WTC11 (cell line): Measurements from ENCODE around the gene ADGRE1. TPM values are rescaled to one million over a fixed set of nuclear protein-coding genes. Genes with fewer than 3 reads are reported as not detected.

Experiments used
- ATAC-seq: fragments of 200-7000 bp; cut with Tn5 transposase; 2 replicates; pipeline ENCODE4 v1.10.0; 2021; ENCODE audit warnings: mild to moderate bottlenecking, moderate library complexity
- CTCF ChIA-PET: fragments of 300-600 bp; sonication (Branson Sonifier 250); formaldehyde crosslinking; loops from one replicate; lab custom pipeline; 2021; ENCODE audit warnings: antibody characterized with exemption; lab: Charles Lee
- POLR2A ChIA-PET: fragments of 350-600 bp; sonication (Branson Sonifier 250); formaldehyde crosslinking; loops from one replicate; lab custom pipeline; 2021; ENCODE audit warnings: antibody characterized with exemption; lab: Charles Lee
- DNase-seq: peaks from one replicate; pipeline ENCODE4 v3.0.0; 2021; ENCODE audit warnings: low spot score
- H3K27ac Mint-ChIP-seq: 2 replicates; pipeline ENCODE4 v1.8.0; 2021; ENCODE audit warnings: mixed read lengths
- H3K27me3 Mint-ChIP-seq: 2 replicates; pipeline ENCODE4 v1.8.0; 2021; ENCODE audit warnings: low read depth, mild to moderate bottlenecking, moderate library complexity, mixed read lengths
- H3K36me3 Mint-ChIP-seq: 2 replicates; pipeline ENCODE4 v1.8.0; 2021; ENCODE audit warnings: mixed read lengths
- H3K4me1 Mint-ChIP-seq: 2 replicates; pipeline ENCODE4 v1.8.0; 2022; ENCODE audit warnings: mixed read lengths
- H3K4me3 Mint-ChIP-seq: 2 replicates; pipeline ENCODE4 v1.8.0; 2021; ENCODE audit warnings: mild to moderate bottlenecking, moderate library complexity, mixed read lengths
- H3K9me3 Mint-ChIP-seq: 2 replicates; pipeline ENCODE4 v1.8.0; 2021; ENCODE audit warnings: mixed read lengths
- ATF1 ChIP-seq: sonication (generic); formaldehyde crosslinking; IDR thresholded peaks from 2 replicates; pipeline ENCODE4 v1.8.1; 2023; ENCODE audit warnings: mild to moderate bottlenecking, moderate library complexity, missing genetic modification reagents
- ATF2 ChIP-seq: sonication (generic); formaldehyde crosslinking; IDR thresholded peaks from 2 replicates; pipeline ENCODE4 v1.8.1; 2022; ENCODE audit warnings: low read depth, missing genetic modification reagents, borderline replicate concordance
- ATF3 ChIP-seq: sonication (generic); formaldehyde crosslinking; conservative IDR thresholded peaks from 2 replicates; pipeline ENCODE4 v1.8.1; 2022; ENCODE audit warnings: mild to moderate bottlenecking, missing genetic modification reagents
- CTCF ChIP-seq: fragments of 200-600 bp; IDR thresholded peaks from 2 replicates; pipeline ENCODE4 v1.8.0; 2022; ENCODE audit warnings: antibody characterized with exemption
- E2F5 ChIP-seq: sonication (generic); formaldehyde crosslinking; IDR thresholded peaks from 2 replicates; pipeline ENCODE4 v1.8.1; 2022; ENCODE audit warnings: mild to moderate bottlenecking, moderate library complexity, missing genetic modification reagents
- ETV6 ChIP-seq: sonication (generic); formaldehyde crosslinking; IDR thresholded peaks from 2 replicates; pipeline ENCODE4 v1.8.1; 2022; ENCODE audit warnings: mild to moderate bottlenecking, missing genetic modification reagents
- HMGA2 ChIP-seq: fragments of 250-450 bp; sonication (Bioruptor Pico); IDR thresholded peaks from 2 replicates; pipeline ENCODE4 v1.4.0; 2021; ENCODE audit warnings: mild to moderate bottlenecking, moderate library complexity
- MAX ChIP-seq: sonication (generic); formaldehyde crosslinking; IDR thresholded peaks from 2 replicates; pipeline ENCODE4 v1.8.0; 2022; ENCODE audit warnings: mild to moderate bottlenecking, missing genetic modification reagents
- MXD4 ChIP-seq: fragments of 250-450 bp; sonication (Bioruptor Pico); IDR thresholded peaks from 2 replicates; pipeline ENCODE4 v1.8.0; 2021; ENCODE audit warnings: mild to moderate bottlenecking, moderate library complexity, borderline replicate concordance
- RELA ChIP-seq: sonication (generic); formaldehyde crosslinking; IDR thresholded peaks from 2 replicates; pipeline ENCODE4 v1.8.1; 2022; ENCODE audit warnings: missing genetic modification reagents, mild to moderate bottlenecking, borderline replicate concordance
- TCF7 ChIP-seq: sonication (generic); formaldehyde crosslinking; IDR thresholded peaks from 2 replicates; pipeline ENCODE4 v1.8.0; 2022; ENCODE audit warnings: mild to moderate bottlenecking, low read depth, missing genetic modification reagents, moderate library complexity
- TEAD1 ChIP-seq: sonication (generic); formaldehyde crosslinking; IDR thresholded peaks from 2 replicates; pipeline ENCODE4 v1.8.0; 2022; ENCODE audit warnings: mild to moderate bottlenecking, missing genetic modification reagents
- ZNF138 ChIP-seq: sonication (generic); formaldehyde crosslinking; conservative IDR thresholded peaks from 2 replicates; pipeline ENCODE4 v1.8.1; 2022; ENCODE audit warnings: mild to moderate bottlenecking, moderate library complexity, missing genetic modification reagents
- ZNF317 ChIP-seq: sonication (generic); formaldehyde crosslinking; IDR thresholded peaks from 2 replicates; pipeline ENCODE4 v1.8.1; 2023; ENCODE audit warnings: low read depth, mild to moderate bottlenecking, moderate library complexity, missing genetic modification reagents, borderline replicate concordance
- ZNF396 ChIP-seq: fragments of 250-450 bp; sonication (Bioruptor Pico); IDR thresholded peaks from 2 replicates; pipeline ENCODE4 v1.8.0; 2021; ENCODE audit warnings: mild to moderate bottlenecking, moderate library complexity, borderline replicate concordance
- ZNF416 ChIP-seq: fragments of 250-450 bp; sonication (Bioruptor Pico); IDR thresholded peaks from 2 replicates; pipeline ENCODE4 v1.9.0; 2021; ENCODE audit warnings: mild to moderate bottlenecking, inconsistent platforms
- ZNF671 ChIP-seq: fragments of 250-450 bp; sonication (Bioruptor Pico); IDR thresholded peaks from 2 replicates; pipeline ENCODE4 v1.8.0; 2021; ENCODE audit warnings: mild to moderate bottlenecking
- total RNA-seq: library from RNA; stranded (reverse); gene quantifications from 3 replicates; pipeline ENCODE4 v1.2.3, GENCODE V29; 2021

ADGRE1 gene
- total RNA-seq, 1 experiment from 2014 or later: not detected

GRCh38 chr19:6876748-6877147 lies 10.6 kb upstream of the ADGRE1 start (continued):
- TF ChIP-seq CTCF (no peak), ATF1 (CRISPR knock-in tag) (no peak)

GRCh38 chr19:6877766-6878165 lies 9.6 kb upstream of the ADGRE1 start:
- ATAC-seq (no peak), DNase-seq (no peak)
- H3K4me1 Mint-ChIP-seq: no peaks in the 10 kb centered on the region
- ChIA-PET POLR2A (no interaction called here), CTCF (no interaction called here)
- H3K27me3 Mint-ChIP-seq: peaks cover 22% of the 10 kb centered on the region
- no peak overlapping the region for H3K27ac Mint-ChIP-seq
- H3K4me3 Mint-ChIP-seq: no peak overlapping the region
- H3K36me3 Mint-ChIP-seq: peaks cover 68% of the 10 kb centered on the region
- no peak for TF ChIP-seq ATF3
- no peak for TF ChIP-seq ETV6 (CRISPR knock-in tag)
- no peak for TF ChIP-seq TEAD1 (CRISPR knock-in tag)
- no peak for TF ChIP-seq ZNF317 (CRISPR knock-in tag)
- TF ChIP-seq HMGA2 (CRISPR knock-in tag): no peak
- no peak for TF ChIP-seq RELA (CRISPR knock-in tag)
- no peak for TF ChIP-seq ZNF671 (CRISPR knock-in tag)
- TF ChIP-seq MXD4 (CRISPR knock-in tag): no peak
- TF ChIP-seq ZNF138 (CRISPR knock-in tag): no peak
- no peak for TF ChIP-seq ATF2 (CRISPR knock-in tag)
- no peak for TF ChIP-seq ZNF416 (CRISPR knock-in tag)
- H3K9me3 Mint-ChIP-seq: peaks cover 80% of the 10 kb centered on the region

GRCh38 chr19:6886277-6886897 lies 992 bp upstream of the ADGRE1 start:
- Mint-ChIP-seq H3K27ac (no peak overlapping the region), H3K36me3 (peaks cover 49% of the 10 kb centered on the region), H3K9me3 (peaks cover 63% of the 10 kb centered on the region), H3K4me3 (no peak overlapping the region), H3K27me3 (peaks cover 7% of the 10 kb centered on the region), H3K4me1 (no peaks in the 10 kb centered on the region)
- DNase-seq: no peak
- ChIA-PET CTCF (no interaction called here), POLR2A (no interaction called here)
- no peak for TF ChIP-seq E2F5
- ATAC-seq: no peak

GRCh38 chr19:6888967-6889366 lies 1.6 kb downstream of the ADGRE1 start:
- no peaks in the 10 kb centered on the region for H3K4me1 Mint-ChIP-seq
- peaks cover 76% of the 10 kb centered on the region for H3K9me3 Mint-ChIP-seq
- POLR2A ChIA-PET: no interaction called here
- CTCF ChIA-PET: no interaction called here
- no peak overlapping the region for H3K27ac Mint-ChIP-seq
- peaks cover 61% of the 10 kb centered on the region for H3K36me3 Mint-ChIP-seq
- H3K27me3 Mint-ChIP-seq: peaks cover 13% of the 10 kb centered on the region
- no peak for ATAC-seq
- TF ChIP-seq MAX: no peak
- no peak for TF ChIP-seq RELA (CRISPR knock-in tag)
- no peak for TF ChIP-seq ZNF396 (CRISPR knock-in tag)
- TF ChIP-seq TCF7 (CRISPR knock-in tag): no peak
- no peak for DNase-seq
- no peak overlapping the region for H3K4me3 Mint-ChIP-seq
